Mammary epithelial cell (primary cell): ENCODE measurements around the gene SPECC1L.

Experiments
- CTCF ChIP-seq, 2 donors: IDR thresholded peaks in 1 of 2; conservative IDR thresholded peaks in 1 of 2; 2 replicates each; pipeline ENCODE4 v1.5.1; 2011 to 2012; ENCODE audit warnings: inconsistent platforms in 2 of 2, low read length in 2 of 2, mild to moderate bottlenecking in 2 of 2, control low read depth in 1 of 2, low read depth in 1 of 2; ENCODE audit not compliant: insufficient read depth in 1 of 2; ENCODE audit errors: extremely low read depth in 1 of 2
- EZH2 ChIP-seq: IDR thresholded peaks from 2 replicates; pipeline ENCODE4 v1.6.1; 2012; ENCODE audit warnings: low read length, inconsistent platforms, borderline replicate concordance

GRCh38 chr22:24465566-24465965, 194.9 kb downstream of the SPECC1L start:
- TF ChIP-seq CTCF (conservative IDR thresholded peaks at IDR 0.05 in 1 of 2, IDR thresholded peaks at IDR 0.05 in 1 of 2; ENCODE audit: extremely low read depth in 1 of 2, insufficient read depth in 1 of 2, low read depth in 1 of 2, low read length in 2 of 2) (no peak), EZH2 (no peak)
